ENCODE data around the gene BMPR1A. TPM values are rescaled to one million over a fixed set of nuclear protein-coding genes. Genes with fewer than 3 reads are reported as not detected.
"Not testable (repeated sequence)": the region's sequence is repeated elsewhere in the genome, so short reads cannot be mapped to it uniquely, and the experiment has no call there.

The BMPR1A gene
- total RNA-seq, 1 experiment from 2014 or later, result 63.2 TPM

GRCh38 chr10:86976362-86977056 is 220.1 kb downstream of the BMPR1A start:
- Mint-ChIP-seq H3K4me1 (ENCODE audit: low read depth, unreplicated experiment) (peaks cover 50% of the 10 kb centered on the region), H3K9me3 (ENCODE audit: unreplicated experiment) (no peaks in the 10 kb centered on the region), H3K4me3 (ENCODE audit: unreplicated experiment) (no peak overlapping the region), H3K36me3 (ENCODE audit: insufficient read depth, unreplicated experiment) (peaks cover 20% of the 10 kb centered on the region), H3K27ac (ENCODE audit: unreplicated experiment) (no peak overlapping the region), H3K27me3 (ENCODE audit: insufficient read depth, unreplicated experiment) (no peaks in the 10 kb centered on the region)
- H3K36me3 ChIP-seq (ENCODE audit: control insufficient read depth, insufficient read depth, low read length), result no peaks in the 10 kb centered on the region
- CTCF ChIA-PET, result no interaction called here
- no peak for DNase-seq
- no TSS peak for BruUV-seq (replicated peaks)
- H3K27me3 ChIP-seq (replicated peaks; ENCODE audit: control insufficient read depth, insufficient read depth, low read length), result no peaks in the 10 kb centered on the region
- peaks cover 36% of the 10 kb centered on the region for H3K4me1 ChIP-seq
- intact Hi-C loops (cut with micrococcal nuclease; ENCODE audit: unreplicated experiment), result no loop called here
- no peak overlapping the region for H3K4me3 ChIP-seq (ENCODE audit: low read depth, low read length)
- no peak for TF ChIP-seq CTCF (IDR thresholded peaks at IDR 0.05; ENCODE audit: insufficient read depth in 1 of 2, low read depth in 1 of 2, low read length in 1 of 2, severe bottlenecking in 1 of 2, unreplicated experiment in 1 of 2)
- H3K9me3 ChIP-seq, result no peaks in the 10 kb centered on the region
- POLR2A ChIA-PET, result no interaction called here

- H3K4me3 Mint-ChIP-seq (ENCODE audit: unreplicated experiment); H3K27ac Mint-ChIP-seq (ENCODE audit: unreplicated experiment); POLR2A ChIA-PET; DNase-seq; BruUV-seq (replicated peaks); CTCF ChIA-PET; H3K27me3 Mint-ChIP-seq (ENCODE audit: insufficient read depth, unreplicated experiment); intact Hi-C loops (cut with micrococcal nuclease; ENCODE audit: unreplicated experiment); H3K4me3 ChIP-seq (ENCODE audit: low read depth, low read length); H3K36me3 ChIP-seq (ENCODE audit: control insufficient read depth, insufficient read depth, low read length); H3K9me3 Mint-ChIP-seq (ENCODE audit: unreplicated experiment); H3K36me3 Mint-ChIP-seq (ENCODE audit: insufficient read depth, unreplicated experiment); H3K27me3 ChIP-seq (replicated peaks; ENCODE audit: control insufficient read depth, insufficient read depth, low read length); H3K9me3 ChIP-seq: not testable (repeated sequence)
- peaks cover 21% of the 10 kb centered on the region for H3K4me1 ChIP-seq
- H3K4me1 Mint-ChIP-seq (ENCODE audit: low read depth, unreplicated experiment), result peaks cover 31% of the 10 kb centered on the region
These were observed 222.0 kb downstream of the BMPR1A start for GRCh38 chr10:86978457-86978856.

- Histone ChIP-seq H3K27me3 (replicated peaks; ENCODE audit: control insufficient read depth, insufficient read depth, low read length) (no peaks in the 10 kb centered on the region), H3K36me3 (ENCODE audit: control insufficient read depth, insufficient read depth, low read length) (no peaks in the 10 kb centered on the region), H3K9me3 (no peaks in the 10 kb centered on the region), H3K4me3 (ENCODE audit: low read depth, low read length) (no peak overlapping the region), H3K4me1 (peaks cover 12% of the 10 kb centered on the region)
- DNase-seq, result no peak
- ChIA-PET POLR2A (no interaction called here), CTCF (no interaction called here)
- TF ChIP-seq CTCF (IDR thresholded peaks at IDR 0.05; ENCODE audit: insufficient read depth in 1 of 2, low read depth in 1 of 2, low read length in 1 of 2, severe bottlenecking in 1 of 2, unreplicated experiment in 1 of 2), result no peak
- H3K27me3 Mint-ChIP-seq (ENCODE audit: insufficient read depth, unreplicated experiment), result no peaks in the 10 kb centered on the region
- BruUV-seq (replicated peaks), result no TSS peak
- H3K9me3 Mint-ChIP-seq (ENCODE audit: unreplicated experiment), result no peaks in the 10 kb centered on the region
- peaks cover 7% of the 10 kb centered on the region for H3K36me3 Mint-ChIP-seq (ENCODE audit: insufficient read depth, unreplicated experiment)
- no peak overlapping the region for H3K4me3 Mint-ChIP-seq (ENCODE audit: unreplicated experiment)
- no peak overlapping the region for H3K27ac Mint-ChIP-seq (ENCODE audit: unreplicated experiment)
- H3K4me1 Mint-ChIP-seq (ENCODE audit: low read depth, unreplicated experiment), result peaks cover 27% of the 10 kb centered on the region
- intact Hi-C loops (cut with micrococcal nuclease; ENCODE audit: unreplicated experiment), result no loop called here
These were observed 222.9 kb downstream of the BMPR1A start for GRCh38 chr10:86979296-86979818.

All from Caco-2 (cell line).